ENCODE results near the gene MYL12A. TPM values are rescaled to one million over a fixed set of nuclear protein-coding genes. Genes with fewer than 3 reads are reported as not detected.

The MYL12A gene
- total RNA-seq, 2 donors from 2014 or later = 102 to 174 TPM

GRCh38 chr18:3248658-3249359, 1.2 kb downstream of the MYL12A start:
- Histone ChIP-seq H3K27me3 (no peaks in the 10 kb centered on the region), H3K9me3 (no peaks in the 10 kb centered on the region), H3K4me3 (peak overlapping the region; percentile 59 to 89), H3K27ac (peak overlapping the region; percentile 98 to 99 (median 99)), H3K36me3 (replicated peaks in 1 of 2; ENCODE audit: insufficient read depth in 1 of 2, low read depth in 2 of 2) (peaks cover 0 to 5% of the 10 kb centered on the region in 2 donors), H3K4me1 (peaks cover 62% of the 10 kb centered on the region)
- WGBS, 2 donors = 8 to 16% methylated on average over 9 of the region's 9 CpGs
- TF ChIP-seq CTCF (IDR thresholded peaks at IDR 0.05) = no peak
- peak in 2 of 3 donors; percentile 36 to 49 for TF ChIP-seq POLR2A (IDR thresholded peaks at IDR 0.05)
- DNase-seq = peak in 3 of 4 donors; percentile 51 to 53 (median 53)
- intact Hi-C loops (cut with DNase I) = loop anchor here (5.0 to 10.0 kb wide), 2 partner anchors 94 to 317 kb away; no protein-coding TSS in a partner anchor
- no peak for ATAC-seq

DNA sequence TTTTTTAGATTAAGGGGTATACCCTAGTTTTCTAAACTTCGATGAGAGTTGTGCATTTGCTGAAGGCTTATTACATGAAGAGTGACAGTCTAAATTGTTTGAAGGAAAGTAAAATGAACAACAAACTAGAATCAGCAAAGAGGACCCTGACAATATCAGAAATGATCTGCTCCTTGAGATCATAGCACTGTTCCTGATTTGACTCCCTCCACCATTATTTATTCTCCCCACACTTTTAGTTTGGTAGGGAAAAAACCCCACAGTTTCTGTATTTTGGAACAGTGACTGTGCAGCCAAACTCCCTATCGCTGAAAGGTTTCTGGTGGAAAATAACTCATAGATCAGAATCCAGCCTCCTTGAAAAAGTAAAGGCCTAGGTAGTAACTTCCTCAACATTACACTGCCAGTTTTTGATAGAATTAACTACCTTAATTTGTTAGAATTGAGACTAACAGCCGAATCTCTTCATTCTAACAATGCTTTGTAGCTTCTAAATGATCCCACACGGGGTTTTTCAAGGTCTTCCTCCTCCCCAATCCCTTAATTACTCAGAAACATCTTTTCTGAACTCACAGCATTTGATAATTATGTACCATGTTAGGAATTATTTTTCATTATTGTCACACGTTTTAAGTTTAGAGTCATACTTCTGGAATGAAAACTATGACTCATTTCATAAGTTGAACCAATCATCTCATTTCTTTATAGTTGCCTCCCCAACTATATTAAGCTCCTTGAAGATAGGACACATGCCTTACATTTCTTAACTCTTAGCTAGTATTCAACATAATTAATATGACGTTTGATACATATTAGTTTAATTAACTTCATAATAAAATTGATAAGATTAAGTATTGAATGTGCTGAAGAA, 2.9 kb downstream of the MYL12A start:
- TF ChIP-seq CTCF (IDR thresholded peaks at IDR 0.05) = no peak
- TF ChIP-seq POLR2A (IDR thresholded peaks at IDR 0.05) = no peak
- WGBS, 2 donors = 34 to 41% methylated on average over 6 of the region's 6 CpGs
- H3K36me3 ChIP-seq (replicated peaks in 1 of 2; ENCODE audit: insufficient read depth in 1 of 2, low read depth in 2 of 2) = peaks cover 0 to 14% of the 10 kb centered on the region in 2 donors
- H3K4me3 ChIP-seq = no peak overlapping the region
- H3K27ac ChIP-seq = peak overlapping the region; percentile 43 to 99 (median 52)
- ATAC-seq (no peak), DNase-seq (no peak)
- H3K27me3 ChIP-seq = no peaks in the 10 kb centered on the region
- peaks cover 56% of the 10 kb centered on the region for H3K4me1 ChIP-seq
- H3K9me3 ChIP-seq = no peaks in the 10 kb centered on the region
- intact Hi-C loops (cut with DNase I) = no loop called here

DNA sequence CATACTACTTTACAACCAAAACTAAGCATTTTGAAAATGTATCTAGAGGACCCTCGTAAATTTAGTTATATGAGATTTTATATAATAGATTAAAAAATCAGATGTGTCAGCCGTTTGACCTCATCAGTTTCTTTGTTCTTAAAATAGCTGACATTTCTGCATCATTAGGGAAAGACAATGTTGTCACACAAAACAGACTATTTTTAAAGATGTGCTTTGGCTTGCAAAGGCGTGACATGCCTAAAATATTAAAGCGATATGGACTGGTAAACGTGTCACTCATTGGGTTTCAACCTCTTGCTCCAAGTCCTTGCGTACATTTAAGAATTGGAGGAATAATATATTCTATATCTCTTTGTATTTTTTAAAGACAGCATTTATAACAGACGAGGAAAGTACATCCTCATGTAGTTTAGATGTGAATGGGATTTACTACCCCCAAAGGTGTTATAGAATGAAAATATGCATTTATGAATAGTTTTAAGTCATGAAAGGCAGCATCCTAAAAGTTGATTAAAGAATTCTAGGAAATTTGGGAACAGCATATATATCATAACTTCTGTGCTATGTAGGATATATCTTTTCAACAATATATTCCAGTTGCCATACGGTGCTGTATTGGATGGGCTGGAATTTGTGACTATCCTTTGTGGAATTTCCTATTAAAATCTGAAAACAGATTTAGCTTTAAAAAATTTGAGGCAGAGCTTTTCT, 3.8 kb downstream of the MYL12A start:
- WGBS, 2 donors = 74 to 79% methylated on average over 8 of the region's 8 CpGs
- peak overlapping the region in 1 of 4 donors; percentile 99 for H3K27ac ChIP-seq
- no peak for ATAC-seq
- H3K4me1 ChIP-seq = peaks cover 61% of the 10 kb centered on the region
- H3K27me3 ChIP-seq = no peaks in the 10 kb centered on the region
- intact Hi-C loops (cut with DNase I) = no loop called here
- DNase-seq = no peak
- no peaks in the 10 kb centered on the region for H3K9me3 ChIP-seq
- peaks cover 0 to 14% of the 10 kb centered on the region in 2 donors for H3K36me3 ChIP-seq (replicated peaks in 1 of 2; ENCODE audit: insufficient read depth in 1 of 2, low read depth in 2 of 2)
- TF ChIP-seq CTCF (IDR thresholded peaks at IDR 0.05) (no peak), POLR2A (IDR thresholded peaks at IDR 0.05) (no peak)
- H3K4me3 ChIP-seq = no peak overlapping the region

DNA sequence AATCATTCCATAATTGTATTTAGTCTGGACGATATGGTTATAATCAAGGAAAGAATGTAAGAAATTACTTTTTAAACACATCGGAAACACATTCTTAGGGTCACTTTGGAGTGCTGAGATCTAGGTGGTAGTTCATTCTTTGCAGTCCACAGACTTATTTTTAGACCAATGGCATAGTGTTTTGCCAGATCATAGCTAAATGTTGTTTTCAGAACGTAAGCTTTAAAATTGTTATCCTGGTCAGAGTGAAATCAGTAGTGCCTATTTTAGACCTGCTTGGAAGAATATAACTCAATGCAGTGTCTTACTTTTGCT, 4.3 kb downstream of the MYL12A start:
- TF ChIP-seq POLR2A (IDR thresholded peaks at IDR 0.05) (no peak), CTCF (IDR thresholded peaks at IDR 0.05) (no peak)
- intact Hi-C loops (cut with DNase I) = no loop called here
- ATAC-seq (no peak), DNase-seq (no peak)
- 66 to 67% methylated on average over 3 of the region's 3 CpGs for WGBS, 2 donors
- H3K9me3 ChIP-seq = no peaks in the 10 kb centered on the region
- H3K4me3 ChIP-seq = no peak overlapping the region
- peak overlapping the region in 1 of 4 donors; percentile 99 for H3K27ac ChIP-seq
- peaks cover 0 to 14% of the 10 kb centered on the region in 2 donors for H3K36me3 ChIP-seq (replicated peaks in 1 of 2; ENCODE audit: insufficient read depth in 1 of 2, low read depth in 2 of 2)
- H3K27me3 ChIP-seq = no peaks in the 10 kb centered on the region
- peaks cover 63% of the 10 kb centered on the region for H3K4me1 ChIP-seq

Measured in body of pancreas (tissue), 4 donors.